Liver (tissue), 9 donors: ENCODE measurements around the gene PHF21B. TPM values are rescaled to one million over a fixed set of nuclear protein-coding genes. Genes with fewer than 3 reads are reported as not detected.

Source experiments
- DNase-seq: peaks from one replicate; pipeline ENCODE4 v3.0.0-alpha.2; 2017; ENCODE audit warnings: low spot score
- H3K27ac ChIP-seq, 2 donors: one replicate each; pipeline ENCODE4 v1.7.0; 2013; ENCODE audit warnings: inconsistent platforms in 2 of 2, low read length in 2 of 2, control low read depth in 1 of 2, low read depth in 1 of 2, mild to moderate bottlenecking in 1 of 2
- H3K27me3 ChIP-seq, 4 donors: one replicate each; pipeline versions ENCODE4 v1.6.1 to v1.7.0; 2013; ENCODE audit warnings: low read length in 3 of 4, inconsistent platforms in 1 of 4, mild to moderate bottlenecking in 1 of 4, moderate library complexity in 1 of 4; ENCODE audit not compliant: control insufficient read depth in 4 of 4, insufficient read depth in 4 of 4
- H3K36me3 ChIP-seq, 4 donors: one replicate each; pipeline versions ENCODE4 v1.6.1 to v1.7.0; 2013; ENCODE audit warnings: low read length in 3 of 4, mild to moderate bottlenecking in 3 of 4, low read depth in 1 of 4, moderate library complexity in 1 of 4; ENCODE audit not compliant: control insufficient read depth in 4 of 4, insufficient read depth in 3 of 4
- H3K4me1 ChIP-seq, 4 donors: one replicate each; pipeline versions ENCODE4 v1.6.1 to v1.7.0; 2013; ENCODE audit warnings: low read length in 3 of 4, mild to moderate bottlenecking in 3 of 4, moderate library complexity in 1 of 4; ENCODE audit not compliant: control insufficient read depth in 4 of 4, insufficient read depth in 4 of 4
- H3K4me3 ChIP-seq, 3 donors: one replicate each; pipeline versions ENCODE4 v1.6.1 to v1.7.0; 2013; ENCODE audit warnings: low read length in 3 of 3, control low read depth in 1 of 3, low read depth in 1 of 3, mild to moderate bottlenecking in 1 of 3
- H3K9ac ChIP-seq, 2 donors: one replicate each; pipeline ENCODE4 v1.7.0; 2013; ENCODE audit warnings: low read length in 2 of 2, mild to moderate bottlenecking in 2 of 2, moderate library complexity in 2 of 2, control low read depth in 1 of 2, low read depth in 1 of 2
- H3K9me3 ChIP-seq, 4 donors: one replicate each; pipeline versions ENCODE4 v1.6.1 to v1.7.0; 2013; ENCODE audit warnings: low read length in 3 of 4; ENCODE audit not compliant: control insufficient read depth in 4 of 4
- FOXA1 ChIP-seq: IDR thresholded peaks from 2 replicates; pipeline ENCODE4 v1.6.1; 2016; ENCODE audit warnings: antibody characterized with exemption
- GABPA ChIP-seq, 2 donors: IDR thresholded peaks in 1 of 2; conservative IDR thresholded peaks in 1 of 2; 2 replicates each; pipeline ENCODE4 v1.6.1; 2016; ENCODE audit warnings: antibody characterized with exemption in 2 of 2, mild to moderate bottlenecking in 1 of 2, moderate library complexity in 1 of 2
- HNF4G ChIP-seq: IDR thresholded peaks from 2 replicates; pipeline ENCODE4 v1.6.1; 2016; ENCODE audit warnings: antibody characterized with exemption
- JUND ChIP-seq, 2 donors: IDR thresholded peaks; 2 replicates each; pipeline ENCODE4 v1.6.1; 2016; ENCODE audit warnings: antibody characterized with exemption in 2 of 2
- NR2F2 ChIP-seq: IDR thresholded peaks from 2 replicates; pipeline ENCODE4 v1.6.1; 2016; ENCODE audit warnings: antibody characterized with exemption
- RAD21 ChIP-seq, 2 donors: IDR thresholded peaks; 2 replicates each; pipeline ENCODE4 v1.6.1; 2016; ENCODE audit warnings: antibody characterized with exemption in 2 of 2, mild to moderate bottlenecking in 2 of 2
- RXRA ChIP-seq, 2 donors: IDR thresholded peaks; 2 replicates each; pipeline ENCODE4 v1.6.1; 2017 to 2018; ENCODE audit warnings: antibody characterized with exemption in 2 of 2, mild to moderate bottlenecking in 1 of 2
- TAF1 ChIP-seq: conservative IDR thresholded peaks from 2 replicates; pipeline ENCODE4 v1.6.1; 2016; ENCODE audit warnings: antibody characterized with exemption, mild to moderate bottlenecking
- YY1 ChIP-seq: IDR thresholded peaks from 2 replicates; pipeline ENCODE4 v1.6.1; 2016; ENCODE audit warnings: antibody characterized with exemption, mild to moderate bottlenecking
- WGBS: extraction: QIAGEN DNeasy Blood & Tissue Kit; methylation state at CpG from one replicate; pipeline ENCODE4 v1.1.7; 2013; 5-methylcytosine and 5-hydroxymethylcytosine counted together
- polyA plus RNA-seq, 2 donors: library from polyadenylated mRNA; stranded (reverse) in 1 of 2; unstranded in 1 of 2; fragments of 200-250 nt in 1 of 2; fragments of >200 nt in 1 of 2; fragmentation: Nextera tagmentation in 1 of 2; extraction: Ambion mirVana in 1 of 2; gene quantifications; one replicate each; pipeline versions ENCODE4 v1.2.1 to v1.2.3, GENCODE V29; 2013 to 2015
- total RNA-seq, 2 donors: library from RNA; depleted of rRNA; stranded (reverse); fragments of >200 nt; gene quantifications; one replicate each; pipeline ENCODE4 v1.2.3, GENCODE V29; 2014
- TF ChIP-seq, protein P1 (sequence below): IDR thresholded peaks from 2 replicates; pipeline ENCODE4 v1.6.1; 2016; ENCODE audit warnings: antibody characterized with exemption, mild to moderate bottlenecking
- TF ChIP-seq, protein P2 (sequence below): fragments of 150-350 bp; IDR thresholded peaks from 2 replicates; pipeline ENCODE4 v1.5.1; 2017; ENCODE audit warnings: improper control_type of control experiment, low read depth, low read length; ENCODE audit not compliant: missing input control
- TF ChIP-seq, protein P3 (sequence below): IDR thresholded peaks from 2 replicates; pipeline ENCODE4 v1.6.1; 2016; ENCODE audit warnings: antibody characterized with exemption
- TF ChIP-seq, protein P4 (sequence below): IDR thresholded peaks from 2 replicates; pipeline ENCODE4 v1.6.1; 2016; ENCODE audit warnings: antibody characterized with exemption
- TF ChIP-seq, protein P5 (sequence below): IDR thresholded peaks from 2 replicates; pipeline ENCODE4 v1.6.1; 2016; ENCODE audit warnings: antibody characterized with exemption
- donor health status: healthy.
- donor health status: healthy.
- donor health status: healthy.
- donor health status: healthy.
- donor health status: healthy.

Gene PHF21B
- total and polyA plus RNA-seq, 4 donors, result not detected

DNA sequence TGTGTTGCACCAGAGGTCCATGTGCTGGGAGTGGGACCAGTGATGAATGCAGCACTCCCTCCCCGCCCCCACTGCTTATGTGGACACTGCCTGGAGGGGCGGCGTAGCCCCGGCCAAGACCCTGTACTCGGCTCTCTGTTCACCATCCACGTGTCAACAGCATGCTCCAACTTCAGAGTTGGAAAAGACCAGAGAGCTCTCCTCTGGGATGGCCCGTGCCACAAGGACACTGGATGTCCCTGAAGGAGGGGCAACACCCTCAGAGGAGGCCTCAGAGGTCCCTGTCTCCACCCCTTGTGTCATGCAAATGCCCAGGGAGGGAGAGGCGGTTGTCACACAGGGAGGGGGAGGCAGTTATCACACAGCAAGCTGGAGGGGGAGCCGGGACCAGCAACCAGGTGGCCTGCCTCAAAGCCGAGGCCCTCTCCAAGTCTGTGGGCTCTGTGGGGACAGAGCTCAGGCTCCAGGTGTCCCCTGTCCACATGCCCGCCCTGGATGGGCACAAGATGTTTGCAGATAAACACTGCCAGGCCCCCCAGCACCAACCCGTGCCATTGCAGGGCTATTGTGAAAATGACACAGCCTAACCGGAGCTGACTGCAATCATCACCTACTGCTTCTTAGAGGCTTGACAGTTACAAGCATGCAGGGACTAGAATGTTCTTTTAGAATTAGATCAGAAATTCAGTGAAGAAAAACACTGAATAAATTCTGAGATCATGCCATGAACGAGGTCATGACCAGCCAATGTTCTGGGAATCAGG, 121.1 kb downstream of the PHF21B start:
- Histone ChIP-seq H3K9me3 (no peaks in the 10 kb centered on the region), H3K36me3 (no peaks in the 10 kb centered on the region), H3K4me1 (no peaks in the 10 kb centered on the region), H3K27me3 (no peaks in the 10 kb centered on the region), H3K9ac (no peak overlapping the region), H3K27ac (no peak overlapping the region), H3K4me3 (no peak overlapping the region)
- WGBS, result 69% methylated on average over 14 of the region's 14 CpGs
- no peak for DNase-seq
- TF ChIP-seq, protein P1, sequence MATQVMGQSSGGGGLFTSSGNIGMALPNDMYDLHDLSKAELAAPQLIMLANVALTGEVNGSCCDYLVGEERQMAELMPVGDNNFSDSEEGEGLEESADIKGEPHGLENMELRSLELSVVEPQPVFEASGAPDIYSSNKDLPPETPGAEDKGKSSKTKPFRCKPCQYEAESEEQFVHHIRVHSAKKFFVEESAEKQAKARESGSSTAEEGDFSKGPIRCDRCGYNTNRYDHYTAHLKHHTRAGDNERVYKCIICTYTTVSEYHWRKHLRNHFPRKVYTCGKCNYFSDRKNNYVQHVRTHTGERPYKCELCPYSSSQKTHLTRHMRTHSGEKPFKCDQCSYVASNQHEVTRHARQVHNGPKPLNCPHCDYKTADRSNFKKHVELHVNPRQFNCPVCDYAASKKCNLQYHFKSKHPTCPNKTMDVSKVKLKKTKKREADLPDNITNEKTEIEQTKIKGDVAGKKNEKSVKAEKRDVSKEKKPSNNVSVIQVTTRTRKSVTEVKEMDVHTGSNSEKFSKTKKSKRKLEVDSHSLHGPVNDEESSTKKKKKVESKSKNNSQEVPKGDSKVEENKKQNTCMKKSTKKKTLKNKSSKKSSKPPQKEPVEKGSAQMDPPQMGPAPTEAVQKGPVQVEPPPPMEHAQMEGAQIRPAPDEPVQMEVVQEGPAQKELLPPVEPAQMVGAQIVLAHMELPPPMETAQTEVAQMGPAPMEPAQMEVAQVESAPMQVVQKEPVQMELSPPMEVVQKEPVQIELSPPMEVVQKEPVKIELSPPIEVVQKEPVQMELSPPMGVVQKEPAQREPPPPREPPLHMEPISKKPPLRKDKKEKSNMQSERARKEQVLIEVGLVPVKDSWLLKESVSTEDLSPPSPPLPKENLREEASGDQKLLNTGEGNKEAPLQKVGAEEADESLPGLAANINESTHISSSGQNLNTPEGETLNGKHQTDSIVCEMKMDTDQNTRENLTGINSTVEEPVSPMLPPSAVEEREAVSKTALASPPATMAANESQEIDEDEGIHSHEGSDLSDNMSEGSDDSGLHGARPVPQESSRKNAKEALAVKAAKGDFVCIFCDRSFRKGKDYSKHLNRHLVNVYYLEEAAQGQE, result no peak
- TF ChIP-seq, protein P2, sequence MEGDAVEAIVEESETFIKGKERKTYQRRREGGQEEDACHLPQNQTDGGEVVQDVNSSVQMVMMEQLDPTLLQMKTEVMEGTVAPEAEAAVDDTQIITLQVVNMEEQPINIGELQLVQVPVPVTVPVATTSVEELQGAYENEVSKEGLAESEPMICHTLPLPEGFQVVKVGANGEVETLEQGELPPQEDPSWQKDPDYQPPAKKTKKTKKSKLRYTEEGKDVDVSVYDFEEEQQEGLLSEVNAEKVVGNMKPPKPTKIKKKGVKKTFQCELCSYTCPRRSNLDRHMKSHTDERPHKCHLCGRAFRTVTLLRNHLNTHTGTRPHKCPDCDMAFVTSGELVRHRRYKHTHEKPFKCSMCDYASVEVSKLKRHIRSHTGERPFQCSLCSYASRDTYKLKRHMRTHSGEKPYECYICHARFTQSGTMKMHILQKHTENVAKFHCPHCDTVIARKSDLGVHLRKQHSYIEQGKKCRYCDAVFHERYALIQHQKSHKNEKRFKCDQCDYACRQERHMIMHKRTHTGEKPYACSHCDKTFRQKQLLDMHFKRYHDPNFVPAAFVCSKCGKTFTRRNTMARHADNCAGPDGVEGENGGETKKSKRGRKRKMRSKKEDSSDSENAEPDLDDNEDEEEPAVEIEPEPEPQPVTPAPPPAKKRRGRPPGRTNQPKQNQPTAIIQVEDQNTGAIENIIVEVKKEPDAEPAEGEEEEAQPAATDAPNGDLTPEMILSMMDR, result no peak

DNA sequence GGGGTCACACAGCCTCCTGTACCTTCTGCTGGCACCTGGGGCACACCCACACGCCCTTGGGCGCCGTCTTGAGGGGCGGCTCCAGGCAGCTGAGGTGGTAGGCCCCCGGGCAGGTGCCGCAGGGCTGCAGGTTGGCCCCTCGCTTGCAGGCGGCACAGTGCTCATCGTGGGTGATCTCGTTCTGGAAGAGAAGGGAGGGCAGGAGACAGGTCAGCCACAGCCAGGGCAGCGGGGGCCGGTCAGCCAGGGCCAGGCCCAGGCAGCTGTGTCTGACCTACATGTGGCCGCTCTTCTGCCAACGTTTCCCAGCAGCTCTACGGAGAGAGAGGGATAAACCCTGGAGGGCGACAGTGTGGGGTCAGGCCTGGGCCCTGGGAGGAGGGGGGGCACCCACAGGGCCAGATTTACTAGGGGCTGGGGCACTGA, 121.9 kb downstream of the PHF21B start:
- no peak overlapping the region for H3K27ac ChIP-seq
- no peaks in the 10 kb centered on the region for H3K27me3 ChIP-seq
- no peaks in the 10 kb centered on the region for H3K4me1 ChIP-seq
- H3K9ac ChIP-seq, result no peak overlapping the region
- WGBS, result 88% methylated on average over 16 of the region's 16 CpGs
- no peak overlapping the region for H3K4me3 ChIP-seq
- H3K36me3 ChIP-seq, result no peaks in the 10 kb centered on the region
- H3K9me3 ChIP-seq, result no peaks in the 10 kb centered on the region
- TF ChIP-seq JUND (IDR thresholded peaks at IDR 0.05) (no peak), HNF4G (no peak)
- TF ChIP-seq, protein P3, sequence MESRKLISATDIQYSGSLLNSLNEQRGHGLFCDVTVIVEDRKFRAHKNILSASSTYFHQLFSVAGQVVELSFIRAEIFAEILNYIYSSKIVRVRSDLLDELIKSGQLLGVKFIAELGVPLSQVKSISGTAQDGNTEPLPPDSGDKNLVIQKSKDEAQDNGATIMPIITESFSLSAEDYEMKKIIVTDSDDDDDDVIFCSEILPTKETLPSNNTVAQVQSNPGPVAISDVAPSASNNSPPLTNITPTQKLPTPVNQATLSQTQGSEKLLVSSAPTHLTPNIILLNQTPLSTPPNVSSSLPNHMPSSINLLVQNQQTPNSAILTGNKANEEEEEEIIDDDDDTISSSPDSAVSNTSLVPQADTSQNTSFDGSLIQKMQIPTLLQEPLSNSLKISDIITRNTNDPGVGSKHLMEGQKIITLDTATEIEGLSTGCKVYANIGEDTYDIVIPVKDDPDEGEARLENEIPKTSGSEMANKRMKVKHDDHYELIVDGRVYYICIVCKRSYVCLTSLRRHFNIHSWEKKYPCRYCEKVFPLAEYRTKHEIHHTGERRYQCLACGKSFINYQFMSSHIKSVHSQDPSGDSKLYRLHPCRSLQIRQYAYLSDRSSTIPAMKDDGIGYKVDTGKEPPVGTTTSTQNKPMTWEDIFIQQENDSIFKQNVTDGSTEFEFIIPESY, result no peak
- DNase-seq, result no peak

DNA sequence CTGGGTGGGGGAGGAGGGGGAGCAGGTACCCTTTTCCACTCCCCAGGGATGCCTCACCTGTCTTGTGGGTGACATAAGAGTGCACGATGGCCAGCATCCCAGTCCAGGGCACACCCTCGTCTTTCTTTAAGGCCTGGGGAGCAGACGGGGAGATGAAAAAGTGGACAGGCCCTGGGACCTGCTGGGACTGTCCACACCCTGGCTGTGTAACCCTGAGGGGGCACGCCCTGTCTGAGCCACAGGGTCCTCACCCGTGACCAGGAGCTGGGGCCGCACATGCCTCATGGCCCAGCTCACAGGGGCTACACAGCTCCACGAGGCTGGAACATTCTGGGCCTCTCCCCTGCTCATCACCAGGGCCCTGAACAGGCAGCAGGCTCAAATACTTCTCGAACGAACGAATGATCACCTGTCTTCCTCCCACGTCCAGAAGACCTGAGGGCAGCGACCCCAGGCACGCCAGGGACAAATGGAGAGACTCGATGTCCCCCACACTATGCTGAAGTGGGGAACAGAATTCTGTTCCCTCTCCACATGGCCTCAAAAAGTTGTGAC, 123.9 kb downstream of the PHF21B start:
- Histone ChIP-seq H3K27ac (no peak overlapping the region), H3K9me3 (no peaks in the 10 kb centered on the region), H3K4me1 (no peaks in the 10 kb centered on the region), H3K9ac (no peak overlapping the region), H3K36me3 (no peaks in the 10 kb centered on the region), H3K4me3 (no peak overlapping the region), H3K27me3 (no peaks in the 10 kb centered on the region)
- 85% methylated on average over 14 of the region's 14 CpGs for WGBS
- DNase-seq, result no peak
- TF ChIP-seq, protein P4, sequence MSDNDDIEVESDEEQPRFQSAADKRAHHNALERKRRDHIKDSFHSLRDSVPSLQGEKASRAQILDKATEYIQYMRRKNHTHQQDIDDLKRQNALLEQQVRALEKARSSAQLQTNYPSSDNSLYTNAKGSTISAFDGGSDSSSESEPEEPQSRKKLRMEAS, result no peak
- no peak for TF ChIP-seq HNF4G
- TF ChIP-seq, protein P1, result no peak
- no peak for TF ChIP-seq RXRA (IDR thresholded peaks at IDR 0.05)
- TF ChIP-seq RAD21 (IDR thresholded peaks at IDR 0.05), result no peak
- no peak for TF ChIP-seq TAF1
- TF ChIP-seq, protein P5, sequence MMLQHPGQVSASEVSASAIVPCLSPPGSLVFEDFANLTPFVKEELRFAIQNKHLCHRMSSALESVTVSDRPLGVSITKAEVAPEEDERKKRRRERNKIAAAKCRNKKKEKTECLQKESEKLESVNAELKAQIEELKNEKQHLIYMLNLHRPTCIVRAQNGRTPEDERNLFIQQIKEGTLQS, result no peak
- no peak for TF ChIP-seq GABPA (IDR thresholded peaks at IDR 0.05 in 1 of 2, conservative IDR thresholded peaks at IDR 0.05 in 1 of 2)
- no peak for TF ChIP-seq FOXA1
- no peak for TF ChIP-seq NR2F2
- no peak for TF ChIP-seq YY1
